Activated CD4-positive, alpha-beta T cell treated with anti-CD3 and anti-CD28 coated beads, Interleukin-2, amount 50 U/mL, for 24 hours (primary cell): ENCODE data around the gene COL25A1.

Experiments used
- DNase-seq, 2 donors: peaks; one replicate each; pipeline ENCODE4 v3.0.0-alpha.2; 2020; ENCODE audit warnings: low read depth in 1 of 2, low spot score in 1 of 2

Gene COL25A1

GRCh38 chr4:109216085-109216696 lies 86.3 kb downstream of the COL25A1 start:
- DNase-seq, result no peak

- DNase-seq, result no peak
Observed at GRCh38 chr4:109215506-109215905, 87.0 kb downstream of the COL25A1 start.

- DNase-seq, result no peak
Observed at GRCh38 chr4:109214622-109215301, 87.7 kb downstream of the COL25A1 start.

- DNase-seq, result no peak
Observed at GRCh38 chr4:109213056-109213455, 89.4 kb downstream of the COL25A1 start.

- DNase-seq, result no peak
Observed at GRCh38 chr4:109211671-109212070, 90.8 kb downstream of the COL25A1 start.

GRCh38 chr4:109209647-109210046 lies 92.8 kb downstream of the COL25A1 start:
- no peak for DNase-seq

- no peak for DNase-seq
Observed at GRCh38 chr4:109207898-109208297, 94.6 kb downstream of the COL25A1 start.

GRCh38 chr4:109207061-109207460 lies 95.4 kb downstream of the COL25A1 start:
- DNase-seq, result no peak

- DNase-seq, result no peak
Observed at GRCh38 chr4:109206620-109207019, 95.8 kb downstream of the COL25A1 start.

GRCh38 chr4:109205186-109205585 lies 97.3 kb downstream of the COL25A1 start:
- DNase-seq, result no peak

GRCh38 chr4:109199585-109199984 lies 102.9 kb downstream of the COL25A1 start:
- no peak for DNase-seq

- no peak for DNase-seq
Observed at GRCh38 chr4:109195646-109196045, 106.8 kb downstream of the COL25A1 start.

- DNase-seq, result no peak
Observed at GRCh38 chr4:109191216-109191615, 111.2 kb downstream of the COL25A1 start.

GRCh38 chr4:109186458-109186945 lies 116.0 kb downstream of the COL25A1 start:
- no peak for DNase-seq

GRCh38 chr4:109185951-109186350 lies 116.5 kb downstream of the COL25A1 start:
- no peak for DNase-seq

GRCh38 chr4:109185548-109185947 lies 116.9 kb downstream of the COL25A1 start:
- DNase-seq, result no peak

- no peak for DNase-seq
Observed at GRCh38 chr4:109184491-109184961, 117.9 kb downstream of the COL25A1 start.

- DNase-seq, result no peak
Observed at GRCh38 chr4:109183931-109184490, 118.4 kb downstream of the COL25A1 start.

GRCh38 chr4:109182696-109183095 lies 119.8 kb downstream of the COL25A1 start:
- DNase-seq, result no peak

GRCh38 chr4:109179061-109179460 lies 123.4 kb downstream of the COL25A1 start:
- DNase-seq, result no peak

GRCh38 chr4:109177096-109177810 lies 125.2 kb downstream of the COL25A1 start:
- no peak for DNase-seq
